ENCODE data around the gene DUSP8. TPM values are rescaled to one million over a fixed set of nuclear protein-coding genes. Genes with fewer than 3 reads are reported as not detected.
A peak's percentile ranks its signal among the peaks of the same experiment; 100 is the strongest.
"Not testable (repeated sequence)": the region's sequence is repeated elsewhere in the genome, so short reads cannot be mapped to it uniquely, and the experiment has no call there.

Gene DUSP8
- total RNA-seq, 2 donors from 2014 or later = 21.8 to 33.9 TPM

GRCh38 chr11:1597994-1598380 lies 25.9 kb upstream of the DUSP8 start, which contains the start of gene KRTAP5-2:
TSS of gene KRTAP5-2 (minus strand) at chr11:1598294. CDS start at chr11:1598250, 44 bp downstream.
- no peak for TF ChIP-seq CTCF (IDR thresholded peaks at IDR 0.05)
- Histone ChIP-seq H3K4me3 (no peak within 1 kb of the TSS), H3K36me3 (no peaks in the 10 kb centered on the region), H3K9me3 (no peaks in the 10 kb centered on the region), H3K27me3 (no peaks in the 10 kb centered on the region), H3K4me1 (no peaks in the 10 kb centered on the region), H3K27ac (no peak within 1 kb of the TSS), H3K9ac (ENCODE audit: low read depth in 2 of 2, low read length in 2 of 2) (no peak within 1 kb of the TSS)
- DNase-seq = no peak
- intact Hi-C loops (cut with DNase I) = no loop called here

GRCh38 chr11:1597331-1597993 lies 25.4 kb upstream of the DUSP8 start:
- no peaks in the 10 kb centered on the region for H3K4me1 ChIP-seq
- intact Hi-C loops (cut with DNase I) = no loop called here
- H3K27ac ChIP-seq = no peak overlapping the region
- H3K27me3 ChIP-seq = no peaks in the 10 kb centered on the region
- no peaks in the 10 kb centered on the region for H3K9me3 ChIP-seq
- no peak overlapping the region for H3K4me3 ChIP-seq
- TF ChIP-seq CTCF (IDR thresholded peaks at IDR 0.05) = no peak
- H3K9ac ChIP-seq (ENCODE audit: low read depth in 2 of 2, low read length in 2 of 2) = no peak overlapping the region
- DNase-seq = no peak
- H3K36me3 ChIP-seq = no peaks in the 10 kb centered on the region

- H3K36me3 ChIP-seq; intact Hi-C loops (cut with DNase I); H3K9me3 ChIP-seq; H3K27me3 ChIP-seq; H3K4me3 ChIP-seq; H3K4me1 ChIP-seq: not testable (repeated sequence)
- H3K9ac ChIP-seq (ENCODE audit: low read depth in 2 of 2, low read length in 2 of 2) = peak overlapping the region; percentile 24 to 58
- DNase-seq = peak; percentile 43
- peak overlapping the region; percentile 57 for H3K27ac ChIP-seq
These were observed 24.6 kb upstream of the DUSP8 start for GRCh38 chr11:1596576-1597121.

GRCh38 chr11:1595994-1596575 lies 24.0 kb upstream of the DUSP8 start:
- H3K27ac ChIP-seq = peak overlapping the region; percentile 57

GRCh38 chr11:1592628-1593027 lies 20.6 kb upstream of the DUSP8 start:
- no peak for DNase-seq
- intact Hi-C loops (cut with DNase I) = no loop called here
- no peaks in the 10 kb centered on the region for H3K27me3 ChIP-seq
- no peak overlapping the region for H3K4me3 ChIP-seq
- H3K36me3 ChIP-seq = no peaks in the 10 kb centered on the region
- H3K9me3 ChIP-seq = no peaks in the 10 kb centered on the region
- no peak for TF ChIP-seq CTCF (IDR thresholded peaks at IDR 0.05)
- no peaks in the 10 kb centered on the region for H3K4me1 ChIP-seq
- H3K9ac ChIP-seq (ENCODE audit: low read depth in 2 of 2, low read length in 2 of 2) = no peak overlapping the region
- no peak overlapping the region for H3K27ac ChIP-seq

More at GRCh38 chr11:1595994-1596575, 24.0 kb upstream of the DUSP8 start:
- peak overlapping the region; percentile 24 to 58 for H3K9ac ChIP-seq (ENCODE audit: low read depth in 2 of 2, low read length in 2 of 2)
- H3K4me3 ChIP-seq; DNase-seq; intact Hi-C loops (cut with DNase I); H3K9me3 ChIP-seq; H3K27me3 ChIP-seq; H3K36me3 ChIP-seq; H3K4me1 ChIP-seq: not testable (repeated sequence)

- Histone ChIP-seq H3K27me3 (no peaks in the 10 kb centered on the region), H3K27ac (no peak overlapping the region), H3K4me3 (no peak overlapping the region), H3K9me3 (no peaks in the 10 kb centered on the region), H3K9ac (ENCODE audit: low read depth in 2 of 2, low read length in 2 of 2) (no peak overlapping the region), H3K4me1 (no peaks in the 10 kb centered on the region), H3K36me3 (no peaks in the 10 kb centered on the region)
- TF ChIP-seq CTCF (IDR thresholded peaks at IDR 0.05) = no peak
- no peak for DNase-seq
- intact Hi-C loops (cut with DNase I) = no loop called here
These were observed 17.9 kb upstream of the DUSP8 start for GRCh38 chr11:1589996-1590395.

GRCh38 chr11:1589191-1589963 lies 17.3 kb upstream of the DUSP8 start:
- H3K27ac ChIP-seq; DNase-seq; H3K9me3 ChIP-seq; H3K9ac ChIP-seq (ENCODE audit: low read depth in 2 of 2, low read length in 2 of 2); H3K4me3 ChIP-seq; H3K36me3 ChIP-seq; H3K27me3 ChIP-seq; H3K4me1 ChIP-seq; intact Hi-C loops (cut with DNase I): not testable (repeated sequence)

Measured in colonic mucosa (tissue), 4 donors.